Nephron (organoid): ENCODE results near the gene ADGRB3.

Experiments used
- H3K27ac Mint-ChIP-seq, 3 experiments: 2 replicates each; pipeline ENCODE4 v1.8.0; 2020; ENCODE audit warnings: mixed read lengths in 3 of 3, mild to moderate bottlenecking in 2 of 3, moderate library complexity in 1 of 3
- H3K27me3 Mint-ChIP-seq: 2 replicates; pipeline ENCODE4 v1.8.0; 2021; ENCODE audit warnings: low read depth, mild to moderate bottlenecking, moderate library complexity, mixed read lengths
- H3K36me3 Mint-ChIP-seq: 2 replicates; pipeline ENCODE4 v1.8.0; 2020; ENCODE audit warnings: low read depth, mixed read lengths
- H3K4me1 Mint-ChIP-seq: 2 replicates; pipeline ENCODE4 v1.8.0; 2020; ENCODE audit warnings: mixed read lengths
- H3K4me3 Mint-ChIP-seq, 3 experiments: 2 replicates each; pipeline ENCODE4 v1.8.0; 2020; ENCODE audit warnings: mild to moderate bottlenecking in 3 of 3, mixed read lengths in 3 of 3, moderate library complexity in 2 of 3
- H3K9me3 Mint-ChIP-seq: 2 replicates; pipeline ENCODE4 v1.8.0; 2020; ENCODE audit warnings: mixed read lengths
- CTCF ChIP-seq, 3 experiments: fragments of 200-600 bp; sonication (generic); IDR thresholded peaks; one replicate each; pipeline ENCODE4 v1.5.0; 2021; ENCODE audit warnings: antibody characterized with exemption in 3 of 3; ENCODE audit not compliant: unreplicated experiment in 3 of 3

The ADGRB3 gene

GRCh38 chr6:68634726-68635411 lies at the start of gene ADGRB3:
TSS of gene ADGRB3 (plus strand) at chr6:68635282. CDS start at chr6:68638676, 3,394 bp downstream.
- peaks cover 34% of the 10 kb centered on the region for H3K4me1 Mint-ChIP-seq
- no peaks in the 10 kb centered on the region for H3K9me3 Mint-ChIP-seq
- H3K4me3 Mint-ChIP-seq, result peak within 1 kb of the TSS; percentile 90 to 98 (median 95)

GRCh38 chr6:68593558-68593957 lies 41.5 kb upstream of the ADGRB3 start:
- Mint-ChIP-seq H3K27ac (no peak overlapping the region), H3K36me3 (no peaks in the 10 kb centered on the region), H3K27me3 (peaks cover 4% of the 10 kb centered on the region), H3K4me1 (no peaks in the 10 kb centered on the region), H3K4me3 (no peak overlapping the region), H3K9me3 (peaks cover 27% of the 10 kb centered on the region)
- no peak for TF ChIP-seq CTCF (IDR thresholded peaks at IDR 0.05; ENCODE audit: unreplicated experiment in 3 of 3)

More at GRCh38 chr6:68634726-68635411, at the start of gene ADGRB3:
- peak; percentile 27 to 34 (median 30) for TF ChIP-seq CTCF (IDR thresholded peaks at IDR 0.05; ENCODE audit: unreplicated experiment in 3 of 3)
- Mint-ChIP-seq H3K36me3 (no peaks in the 10 kb centered on the region), H3K27me3 (peaks cover 81% of the 10 kb centered on the region), H3K27ac (peak within 1 kb of the TSS; percentile 82 to 87 (median 83))

- no peak overlapping the region for H3K27ac Mint-ChIP-seq
- no peak overlapping the region for H3K4me3 Mint-ChIP-seq
- H3K9me3 Mint-ChIP-seq, result peaks cover 7% of the 10 kb centered on the region
- no peaks in the 10 kb centered on the region for H3K27me3 Mint-ChIP-seq
- no peak for TF ChIP-seq CTCF (IDR thresholded peaks at IDR 0.05; ENCODE audit: unreplicated experiment in 3 of 3)
- no peaks in the 10 kb centered on the region for H3K4me1 Mint-ChIP-seq
- H3K36me3 Mint-ChIP-seq, result no peaks in the 10 kb centered on the region
Measured at GRCh38 chr6:68597642-68598041, 37.4 kb upstream of the ADGRB3 start.

- no peaks in the 10 kb centered on the region for H3K27me3 Mint-ChIP-seq
- H3K9me3 Mint-ChIP-seq, result no peaks in the 10 kb centered on the region
- no peak overlapping the region for H3K27ac Mint-ChIP-seq
- H3K4me1 Mint-ChIP-seq, result no peaks in the 10 kb centered on the region
- H3K36me3 Mint-ChIP-seq, result no peaks in the 10 kb centered on the region
- no peak overlapping the region for H3K4me3 Mint-ChIP-seq
- TF ChIP-seq CTCF (IDR thresholded peaks at IDR 0.05; ENCODE audit: unreplicated experiment in 3 of 3), result no peak
Measured at GRCh38 chr6:68615938-68616337, 19.1 kb upstream of the ADGRB3 start.

- TF ChIP-seq CTCF (IDR thresholded peaks at IDR 0.05; ENCODE audit: unreplicated experiment in 3 of 3), result no peak
- Mint-ChIP-seq H3K4me3 (no peak overlapping the region), H3K36me3 (no peaks in the 10 kb centered on the region), H3K27me3 (peaks cover 16% of the 10 kb centered on the region), H3K27ac (no peak overlapping the region), H3K4me1 (no peaks in the 10 kb centered on the region), H3K9me3 (peaks cover 3% of the 10 kb centered on the region)
Measured at GRCh38 chr6:68625998-68626397, 9.1 kb upstream of the ADGRB3 start.

- peaks cover 3% of the 10 kb centered on the region for H3K9me3 Mint-ChIP-seq
- H3K4me3 Mint-ChIP-seq, result no peak overlapping the region
- peaks cover 27% of the 10 kb centered on the region for H3K27me3 Mint-ChIP-seq
- H3K4me1 Mint-ChIP-seq, result peaks cover 3% of the 10 kb centered on the region
- no peak for TF ChIP-seq CTCF (IDR thresholded peaks at IDR 0.05; ENCODE audit: unreplicated experiment in 3 of 3)
- H3K27ac Mint-ChIP-seq, result no peak overlapping the region
- no peaks in the 10 kb centered on the region for H3K36me3 Mint-ChIP-seq
Measured at GRCh38 chr6:68628161-68628560, 6.9 kb upstream of the ADGRB3 start.
